ENCODE measurements around the gene CNTN5. TPM values are rescaled to one million over a fixed set of nuclear protein-coding genes. Genes with fewer than 3 reads are reported as not detected.

Gene CNTN5
- polyA plus RNA-seq, 1 donor from 2014 or later = 1.1 TPM

GRCh38 chr11:99410636-99411035, 389.9 kb downstream of the CNTN5 start:
- H3K9ac ChIP-seq (ENCODE audit: low read length) = no peak overlapping the region
- H2AFZ ChIP-seq (ENCODE audit: low read depth, low read length) = no peak overlapping the region
- no peak overlapping the region for H3K27ac ChIP-seq (ENCODE audit: low read length)
- no peak for TF ChIP-seq MXI1 (conservative IDR thresholded peaks at IDR 0.05; ENCODE audit: poor library complexity, severe bottlenecking)
- TF ChIP-seq TAF1 (IDR thresholded peaks at IDR 0.05; ENCODE audit: low read depth) = no peak
- no peak for TF ChIP-seq EZH2 (IDR thresholded peaks at IDR 0.05; ENCODE audit: borderline replicate concordance, insufficient read depth, low read length, poor library complexity, severe bottlenecking)
- TF ChIP-seq REST (IDR thresholded peaks at IDR 0.05; ENCODE audit: borderline replicate concordance) = no peak
- TF ChIP-seq CTCF (IDR thresholded peaks at IDR 0.05; ENCODE audit: poor library complexity, severe bottlenecking) = no peak
- TF ChIP-seq SMC3 (conservative IDR thresholded peaks at IDR 0.05; ENCODE audit: poor library complexity) = no peak
- TF ChIP-seq EP300 (conservative IDR thresholded peaks at IDR 0.05; ENCODE audit: poor library complexity, severe bottlenecking) = no peak
- TF ChIP-seq POLR2AphosphoS5 (IDR thresholded peaks at IDR 0.05) = no peak
- no peak for TF ChIP-seq RAD21 (conservative IDR thresholded peaks at IDR 0.05)
- H3F3A ChIP-seq (ENCODE audit: insufficient read depth, low read length, poor library complexity, severe bottlenecking) = no peaks in the 10 kb centered on the region
- no peak overlapping the region for H3K4me3 ChIP-seq (ENCODE audit: low read length)
- H3K9me2 ChIP-seq (ENCODE audit: insufficient read depth, low read length) = no peaks in the 10 kb centered on the region
- no peaks in the 10 kb centered on the region for H3K27me3 ChIP-seq (ENCODE audit: insufficient read depth, low read depth, low read length)
- no peaks in the 10 kb centered on the region for H3K9me3 ChIP-seq (ENCODE audit: low read length)
- H4K20me1 ChIP-seq (ENCODE audit: insufficient read depth) = no peaks in the 10 kb centered on the region
- H3K79me2 ChIP-seq (replicated peaks; ENCODE audit: insufficient read depth, low read length) = no peaks in the 10 kb centered on the region
- H3K36me3 ChIP-seq (ENCODE audit: insufficient read depth, low read length) = no peaks in the 10 kb centered on the region
- H3K4me2 ChIP-seq (ENCODE audit: low read length) = no peak overlapping the region

GRCh38 chr11:99418927-99419720, 398.4 kb downstream of the CNTN5 start:
- Histone ChIP-seq H3K27me3 (ENCODE audit: insufficient read depth, low read depth, low read length) (no peaks in the 10 kb centered on the region), H3K9me3 (ENCODE audit: low read length) (no peaks in the 10 kb centered on the region), H3K4me3 (ENCODE audit: low read length) (no peak overlapping the region), H3K9ac (ENCODE audit: low read length) (no peak overlapping the region), H3K9me2 (ENCODE audit: insufficient read depth, low read length) (no peaks in the 10 kb centered on the region), H3F3A (ENCODE audit: insufficient read depth, low read length, poor library complexity, severe bottlenecking) (no peaks in the 10 kb centered on the region), H4K20me1 (ENCODE audit: insufficient read depth) (no peaks in the 10 kb centered on the region), H3K36me3 (ENCODE audit: insufficient read depth, low read length) (no peaks in the 10 kb centered on the region), H3K4me2 (ENCODE audit: low read length) (no peak overlapping the region), H3K27ac (ENCODE audit: low read length) (no peak overlapping the region), H3K79me2 (replicated peaks; ENCODE audit: insufficient read depth, low read length) (no peaks in the 10 kb centered on the region), H2AFZ (ENCODE audit: low read depth, low read length) (no peak overlapping the region)
- no peak for TF ChIP-seq EP300 (conservative IDR thresholded peaks at IDR 0.05; ENCODE audit: poor library complexity, severe bottlenecking)
- no peak for TF ChIP-seq EZH2 (IDR thresholded peaks at IDR 0.05; ENCODE audit: borderline replicate concordance, insufficient read depth, low read length, poor library complexity, severe bottlenecking)
- no peak for TF ChIP-seq POLR2AphosphoS5 (IDR thresholded peaks at IDR 0.05)
- no peak for TF ChIP-seq RAD21 (conservative IDR thresholded peaks at IDR 0.05)
- TF ChIP-seq SMC3 (conservative IDR thresholded peaks at IDR 0.05; ENCODE audit: poor library complexity) = no peak
- no peak for TF ChIP-seq MXI1 (conservative IDR thresholded peaks at IDR 0.05; ENCODE audit: poor library complexity, severe bottlenecking)
- no peak for TF ChIP-seq CTCF (IDR thresholded peaks at IDR 0.05; ENCODE audit: poor library complexity, severe bottlenecking)
- no peak for TF ChIP-seq REST (IDR thresholded peaks at IDR 0.05; ENCODE audit: borderline replicate concordance)
- no peak for TF ChIP-seq TAF1 (IDR thresholded peaks at IDR 0.05; ENCODE audit: low read depth)
